Adipose tissue (tissue), 3 donors: Measurements from ENCODE around the gene TMCC3. TPM values are rescaled to one million over a fixed set of nuclear protein-coding genes. Genes with fewer than 3 reads are reported as not detected.
"Not testable (repeated sequence)": the region's sequence is repeated elsewhere in the genome, so short reads cannot be mapped to it uniquely, and the experiment has no call there.

ENCODE experiments used
- H3K27ac ChIP-seq: one replicate; pipeline ENCODE4 v1.5.1; 2013; ENCODE audit warnings: low read depth, low read length
- WGBS, 3 donors: extraction: QIAGEN DNeasy Blood & Tissue Kit; methylation state at CpG; one replicate each; pipeline ENCODE4 v1.1.7; 2013; 5-methylcytosine and 5-hydroxymethylcytosine counted together
- polyA plus RNA-seq, 3 donors: library from polyadenylated mRNA; stranded (reverse); fragments of 200-250 nt; gene quantifications; one replicate each; pipeline ENCODE4 v1.2.3, GENCODE V29; 2013
- donor health status: healthy with polysubstance abuse.
- donor health status: Bipolar disorder and iron deficiency.
- donor health status: healthy.

The TMCC3 gene
- polyA plus RNA-seq, 3 donors = 1.9 to 4.1 (median 3.8) TPM

GRCh38 chr12:94617101-94617500 lies 33.3 kb downstream of the TMCC3 start:
- 67 to 81% (median 71%) methylated on average over 3 of the region's 3 CpGs for WGBS, 3 donors
- no peak overlapping the region for H3K27ac ChIP-seq

- 64 to 79% (median 79%) methylated on average over 11 of the region's 11 CpGs for WGBS, 3 donors
Observed at GRCh38 chr12:94616203-94616729, 34.1 kb downstream of the TMCC3 start.

GRCh38 chr12:94615260-94616181 lies 34.8 kb downstream of the TMCC3 start:
- 21 to 45% (median 42%) methylated on average over 14 of the region's 14 CpGs for WGBS, 3 donors
- no peak overlapping the region for H3K27ac ChIP-seq

More at GRCh38 chr12:94616203-94616729, 34.1 kb downstream of the TMCC3 start:
- no peak overlapping the region for H3K27ac ChIP-seq

GRCh38 chr12:94614288-94614721 lies 36.1 kb downstream of the TMCC3 start:
- no peak overlapping the region for H3K27ac ChIP-seq
- 77 to 84% (median 82%) methylated on average over 3 of the region's 3 CpGs for WGBS, 3 donors

- no peak overlapping the region for H3K27ac ChIP-seq
- 45 to 71% (median 70%) methylated on average over 5 of the region's 5 CpGs for whole genome bisulfite sequencing, 3 donors
Observed at GRCh38 chr12:94609917-94610443, 40.4 kb downstream of the TMCC3 start.

- 89 to 94% (median 89%) methylated on average over 6 of the region's 6 CpGs for WGBS, 3 donors
- not testable (repeated sequence) for H3K27ac ChIP-seq
Observed at GRCh38 chr12:94606810-94607209, 43.5 kb downstream of the TMCC3 start.

GRCh38 chr12:94604366-94604698 lies 46.0 kb downstream of the TMCC3 start:
- 46 to 65% (median 61%) methylated on average over 3 of the region's 3 CpGs for WGBS, 3 donors
- H3K27ac ChIP-seq = no peak overlapping the region

GRCh38 chr12:94603434-94604365 lies 46.7 kb downstream of the TMCC3 start:
- H3K27ac ChIP-seq = no peak overlapping the region
- 55 to 74% (median 68%) methylated on average over 7 of the region's 7 CpGs for WGBS, 3 donors

- no peak overlapping the region for H3K27ac ChIP-seq
- 72 to 79% (median 75%) methylated on average over 4 of the region's 4 CpGs for WGBS, 3 donors
Observed at GRCh38 chr12:94602024-94602423, 48.3 kb downstream of the TMCC3 start.

- not testable (repeated sequence) for H3K27ac ChIP-seq
- WGBS, 3 donors = 87 to 98% (median 96%) methylated on average over 5 of the region's 5 CpGs
Observed at GRCh38 chr12:94601307-94601706, 49.0 kb downstream of the TMCC3 start.

- H3K27ac ChIP-seq = no peak overlapping the region
- 71 to 92% (median 83%) methylated on average over 4 of the region's 4 CpGs for WGBS, 3 donors
Observed at GRCh38 chr12:94599189-94599588, 51.2 kb downstream of the TMCC3 start.

- H3K27ac ChIP-seq = no peak overlapping the region
- 82 to 92% (median 91%) methylated on average over 5 of the region's 5 CpGs for WGBS, 3 donors
Observed at GRCh38 chr12:94597268-94597667, 53.1 kb downstream of the TMCC3 start.

GRCh38 chr12:94596596-94596995 lies 53.8 kb downstream of the TMCC3 start:
- 65 to 90% (median 67%) methylated on average over 2 of the region's 2 CpGs for WGBS, 3 donors
- no peak overlapping the region for H3K27ac ChIP-seq

- H3K27ac ChIP-seq = no peak overlapping the region
- 79 to 86% (median 85%) methylated on average over 3 of the region's 3 CpGs for WGBS, 3 donors
Observed at GRCh38 chr12:94595152-94595551, 55.2 kb downstream of the TMCC3 start.

GRCh38 chr12:94594443-94594825 lies 55.9 kb downstream of the TMCC3 start:
- WGBS, 3 donors = 34 to 61% (median 61%) methylated on average over 3 of the region's 3 CpGs
- no peak overlapping the region for H3K27ac ChIP-seq

GRCh38 chr12:94593822-94594442 lies 56.4 kb downstream of the TMCC3 start:
- no peak overlapping the region for H3K27ac ChIP-seq
- 49 to 67% (median 58%) methylated on average over 4 of the region's 4 CpGs for WGBS, 3 donors

- WGBS, 3 donors = 89 to 94% (median 90%) methylated on average over 9 of the region's 9 CpGs
- not testable (repeated sequence) for H3K27ac ChIP-seq
Observed at GRCh38 chr12:94592723-94593122, 57.6 kb downstream of the TMCC3 start.

- 75 to 84% (median 76%) methylated on average over 6 of the region's 6 CpGs for WGBS, 3 donors
- no peak overlapping the region for H3K27ac ChIP-seq
Observed at GRCh38 chr12:94592080-94592479, 58.3 kb downstream of the TMCC3 start.
